IMR-90 (cell line): ENCODE results near the gene LLGL2. TPM values are rescaled to one million over a fixed set of nuclear protein-coding genes. Genes with fewer than 3 reads are reported as not detected.
A peak's percentile ranks its signal among the peaks of the same experiment; 100 is the strongest.

Experiments
- ATAC-seq: fragments of 200-7000 bp; cut with Tn5 transposase; 2 replicates; pipeline ENCODE4 v1.9.1; 2020; ENCODE audit warnings: low read depth, mild to moderate bottlenecking, moderate library complexity
- BruUV-seq: library from RNA; stranded (reverse); fragments of 400-500 nt; replicated peaks from 2 replicates; lab custom pipeline; 2021; lab: Mats Ljungman, UMichigan
- CTCF ChIA-PET: fragments of 300-600 bp; formaldehyde crosslinking; extraction: SDS; loops from one replicate; lab custom pipeline; 2021; ENCODE audit warnings: antibody characterized with exemption; lab: Yijun Ruan, JAX
- POLR2A ChIA-PET: fragments of 300-600 bp; sonication (Branson Sonifier 250); formaldehyde crosslinking; loops from one replicate; lab custom pipeline; 2022; ENCODE audit warnings: antibody characterized with exemption; ENCODE audit not compliant: unreplicated experiment; lab: Charles Lee
- DNase-seq: peaks from one replicate; pipeline ENCODE4 v3.0.0; 2013
- H2AFZ ChIP-seq: replicated peaks from 2 replicates; pipeline ENCODE3; 2013; ENCODE audit warnings: low read length, mild to moderate bottlenecking; ENCODE audit not compliant: poor library complexity
- H2AK5ac ChIP-seq: 2 replicates; pipeline ENCODE4 v1.6.1; 2013; ENCODE audit warnings: low read depth, low read length, inconsistent platforms
- H2AK9ac ChIP-seq: replicated peaks from 2 replicates; pipeline ENCODE3; 2013; ENCODE audit warnings: mild to moderate bottlenecking, low read depth, low read length, moderate library complexity; ENCODE audit not compliant: poor library complexity
- H2BK120ac ChIP-seq: 2 replicates; pipeline ENCODE4 v1.6.1; 2013; ENCODE audit warnings: low read depth, low read length, inconsistent platforms
- H2BK15ac ChIP-seq: 3 replicates; pipeline ENCODE4 v1.6.1; 2013; ENCODE audit warnings: low read depth, low read length, inconsistent platforms
- H2BK20ac ChIP-seq: 2 replicates; pipeline ENCODE4 v1.6.1; 2013; ENCODE audit warnings: low read depth, mild to moderate bottlenecking, inconsistent platforms, low read length, moderate library complexity
- H2BK5ac ChIP-seq: 2 replicates; pipeline ENCODE4 v1.6.1; 2013; ENCODE audit warnings: mild to moderate bottlenecking, low read depth, low read length, inconsistent platforms; ENCODE audit not compliant: poor library complexity, severe bottlenecking
- H3K14ac ChIP-seq: replicated peaks from 2 replicates; pipeline ENCODE4 v1.6.1; 2013; ENCODE audit warnings: low read depth, low read length, inconsistent platforms
- H3K18ac ChIP-seq: 2 replicates; pipeline ENCODE4 v1.6.1; 2013; ENCODE audit warnings: low read depth, low read length, control low read depth
- H3K23ac ChIP-seq: 2 replicates; pipeline ENCODE4 v1.6.1; 2013; ENCODE audit warnings: low read depth, low read length, inconsistent platforms
- H3K27ac ChIP-seq: 2 replicates; pipeline ENCODE4 v1.5.1; 2013; ENCODE audit warnings: mild to moderate bottlenecking, control low read depth, low read length; ENCODE audit not compliant: insufficient read depth
- H3K27me3 ChIP-seq: 2 replicates; pipeline ENCODE4 v1.6.1; 2013; ENCODE audit warnings: low read length; ENCODE audit not compliant: control insufficient read depth, insufficient read depth
- H3K36me3 ChIP-seq: 2 replicates; pipeline ENCODE4 v1.6.1; 2013; ENCODE audit warnings: low read length, mixed read lengths; ENCODE audit not compliant: control insufficient read depth, insufficient read depth
- H3K4ac ChIP-seq: 2 replicates; pipeline ENCODE4 v1.6.1; 2013; ENCODE audit warnings: low read depth, low read length, inconsistent platforms
- H3K4me1 ChIP-seq: 2 replicates; pipeline ENCODE4 v1.6.1; 2013; ENCODE audit warnings: low read length, mixed read lengths; ENCODE audit not compliant: control insufficient read depth, insufficient read depth
- H3K4me2 ChIP-seq: 2 replicates; pipeline ENCODE4 v1.6.1; 2013; ENCODE audit warnings: low read depth, mild to moderate bottlenecking, control low read depth, low read length, moderate library complexity
- H3K4me3 ChIP-seq: 2 replicates; pipeline ENCODE4 v1.5.1; 2013; ENCODE audit warnings: low read depth, mild to moderate bottlenecking, control low read depth, low read length, moderate library complexity; ENCODE audit not compliant: insufficient read depth
- H3K56ac ChIP-seq: 2 replicates; pipeline ENCODE4 v1.6.1; 2013; ENCODE audit warnings: low read length, inconsistent platforms; ENCODE audit not compliant: insufficient read depth; ENCODE audit errors: extremely low read depth
- H3K79me1 ChIP-seq, 2 experiments: 2 replicates each; pipeline ENCODE4 v1.6.1; 2013; ENCODE audit warnings: low read length in 2 of 2, inconsistent platforms in 1 of 2, low read depth in 1 of 2
- H3K9ac ChIP-seq: 2 replicates; pipeline ENCODE4 v1.6.1; 2013; ENCODE audit warnings: low read depth, low read length, control low read depth
- H3K9me1 ChIP-seq: 2 replicates; pipeline ENCODE4 v1.6.1; 2013; ENCODE audit warnings: low read length, inconsistent platforms; ENCODE audit not compliant: insufficient read depth
- H3K9me3 ChIP-seq: 2 replicates; pipeline ENCODE4 v1.6.1; 2013; ENCODE audit warnings: low read length; ENCODE audit not compliant: control insufficient read depth, insufficient read depth
- H4K20me1 ChIP-seq: 2 replicates; pipeline ENCODE4 v1.6.1; 2013; ENCODE audit warnings: low read length, inconsistent platforms; ENCODE audit not compliant: insufficient read depth
- H4K5ac ChIP-seq: 2 replicates; pipeline ENCODE4 v1.6.1; 2013; ENCODE audit warnings: mild to moderate bottlenecking, low read depth, low read length, control low read depth
- H4K8ac ChIP-seq, 2 experiments: 2 replicates each; pipeline ENCODE4 v1.6.1; 2013; ENCODE audit warnings: low read depth in 2 of 2, low read length in 2 of 2, control low read depth in 1 of 2, inconsistent platforms in 1 of 2
- H4K91ac ChIP-seq: 2 replicates; pipeline ENCODE4 v1.6.1; 2013; ENCODE audit warnings: low read depth, low read length, inconsistent platforms; ENCODE audit not compliant: insufficient read depth
- MAZ ChIP-seq: IDR thresholded peaks from 2 replicates; pipeline ENCODE4 v1.6.1; 2012; ENCODE audit warnings: low read depth, mild to moderate bottlenecking, low read length, improper control_type of control experiment, moderate library complexity, borderline replicate concordance
- RFX5 ChIP-seq: IDR thresholded peaks from 2 replicates; pipeline ENCODE4 v1.8.0; 2012; ENCODE audit warnings: low read depth, mild to moderate bottlenecking, low read length, moderate library complexity
- SMC3 ChIP-seq: fragments of 150-350 bp; IDR thresholded peaks from 2 replicates; pipeline ENCODE4 v1.6.1; 2016; ENCODE audit warnings: low read depth, mild to moderate bottlenecking, antibody characterized with exemption, low read length, moderate library complexity
- WGBS, 2 experiments: methylation state at CpG; one replicate each; pipeline versions ENCODE4 v1.1.5 to v1.1.7; 2013; ENCODE audit warnings: missing lambda C conversion rate in 2 of 2; ENCODE audit not compliant: insufficient read length in 1 of 2; ENCODE audit errors: extremely low coverage in 2 of 2; 5-methylcytosine and 5-hydroxymethylcytosine counted together
- dilution Hi-C: fragments of 300-500 bp; cut with HindIII; formaldehyde crosslinking; loops from one replicate; pipeline ENCODE4 v1.14.3; 2018; ENCODE audit warnings: low sequenced_read_pairs; ENCODE audit not compliant: unreplicated experiment
- in situ Hi-C: fragments of 300-500 bp; cut with MboI; formaldehyde crosslinking; loops from 3 replicates; pipeline ENCODE4 v1.14.3; 2019; ENCODE audit warnings: low sequenced_read_pairs, inconsistent platforms, mixed read lengths
- intact Hi-C: fragments of 100-400 bp; cut with micrococcal nuclease; formaldehyde crosslinking; loops from 2 replicates; pipeline ENCODE4 v1.10.0; 2022
- polyA plus RNA-seq, 3 experiments: library from polyadenylated mRNA; depleted of rRNA; stranded (reverse); fragments of >200 nt; gene quantifications; 2 replicates each; pipeline ENCODE4 v1.2.3, GENCODE V29; 2012; ENCODE audit warnings: low replicate concordance in 1 of 3
- total RNA-seq: library from RNA; depleted of rRNA; stranded (reverse); fragments of >200 nt; gene quantifications from 2 replicates; pipeline ENCODE4 v1.2.3, GENCODE V29; 2012

The LLGL2 gene
- total and polyA plus RNA-seq, 2 of the 4 experiments (the other 2 are of a cell fraction): 0.54 to 0.72 TPM

DNA sequence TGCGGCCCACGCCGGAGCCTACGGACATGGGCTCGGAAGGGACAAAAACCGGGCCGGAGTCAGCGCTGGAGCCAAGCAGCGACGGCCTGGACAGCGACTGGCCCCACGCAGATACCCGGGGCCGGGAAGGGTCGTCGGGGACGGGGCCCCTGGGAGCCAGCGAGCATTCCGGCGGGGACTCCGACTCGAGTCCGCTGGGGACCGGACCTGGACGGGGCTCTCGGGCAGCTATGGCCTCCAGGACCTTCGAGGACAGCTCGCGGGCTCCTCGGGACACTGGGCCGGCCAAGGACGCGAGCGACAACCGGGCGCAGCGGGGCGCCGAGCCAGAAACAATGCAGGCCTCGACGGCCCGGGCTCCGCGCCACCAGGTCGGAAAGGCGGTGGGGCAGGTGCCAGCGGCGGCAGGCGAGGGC lies 63.1 kb downstream of the LLGL2 start:
- Histone ChIP-seq H2BK120ac (no peak overlapping the region), H3K27ac (no peak overlapping the region), H2BK15ac (no peak overlapping the region), H3K9me3 (peaks cover 2% of the 10 kb centered on the region; the same call in 1 of the 2 replicates), H4K20me1 (no peaks in the 10 kb centered on the region; the same call in 1 of the 2 replicates), H3K27me3 (peaks cover 26% of the 10 kb centered on the region), H2AK9ac (peak overlapping the region; percentile 55), H2BK5ac (no peak overlapping the region), H2AFZ (peak overlapping the region; percentile 86), H3K56ac (no peak overlapping the region), H3K4me1 (no peaks in the 10 kb centered on the region), H2AK5ac (no peak overlapping the region), H3K14ac (no peak overlapping the region), H2BK20ac (no peak overlapping the region), H3K36me3 (no peaks in the 10 kb centered on the region), H3K18ac (no peak overlapping the region), H3K9ac (no peak overlapping the region), H3K4me2 (no peak overlapping the region; the same call in 1 of the 2 replicates), H4K8ac (no peak overlapping the region), H3K4ac (no peak overlapping the region), H3K23ac (no peak overlapping the region), H4K5ac (no peak overlapping the region), H3K9me1 (no peaks in the 10 kb centered on the region), H3K79me1 (no peaks in the 10 kb centered on the region), H3K4me3 (peak overlapping the region; percentile 9; the same call in 1 of the 2 replicates), H4K91ac (no peak overlapping the region)
- BruUV-seq: no TSS peak
- no peak; the same call in 1 of the 2 replicates for ATAC-seq
- 8% methylated on average over 37 of the region's 49 CpGs; no CpG with 5 or more reads in 1 of the 2 experiments for WGBS, 2 experiments
- dilution Hi-C loops: no loop called here
- TF ChIP-seq MAZ (no peak), RFX5 (no peak), SMC3 (no peak)
- intact Hi-C loops: loop anchor here (1.0 to 2.0 kb wide), 3 partner anchors 42 to 162 kb away; partner anchors contain the start of gene TSEN54
- CTCF ChIA-PET: no interaction called here
- in situ Hi-C loops: no loop called here
- DNase-seq: no peak
- POLR2A ChIA-PET: no interaction called here
